ENCODE measurements around the gene ORMDL3. TPM values are rescaled to one million over a fixed set of nuclear protein-coding genes. Genes with fewer than 3 reads are reported as not detected.
A peak's percentile ranks its signal among the peaks of the same experiment; 100 is the strongest.

Gene ORMDL3
- total RNA-seq, 1 experiment from 2014 or later = 58.6 TPM

GRCh38 chr17:39963829-39964228, 36.4 kb upstream of the ORMDL3 start:
- no peak overlapping the region for H2BK120ac ChIP-seq (ENCODE audit: low read depth, low read length, poor library complexity, severe bottlenecking)
- H3K23ac ChIP-seq (ENCODE audit: insufficient read length, low read depth, low read length) = no peak overlapping the region
- H3K4me1 ChIP-seq (ENCODE audit: insufficient read depth, low read length) = peaks cover 2% of the 10 kb centered on the region; the same call in 1 of the 2 replicates
- H3K79me2 ChIP-seq (ENCODE audit: insufficient read depth, low read length) = no peaks in the 10 kb centered on the region
- H4K5ac ChIP-seq (ENCODE audit: insufficient read length, low read depth, low read length) = no peak overlapping the region
- no peak overlapping the region for H3K14ac ChIP-seq (ENCODE audit: insufficient read depth, low read length)
- no peak overlapping the region for H3K4ac ChIP-seq (ENCODE audit: low read depth, low read length)
- Mint-ChIP-seq H3K27ac (peak overlapping the region in 1 of 3 experiments; percentile 31; a peak in 1 of 7 replicates), H3K4me1 (peaks cover 4 to 11% of the 10 kb centered on the region in 2 experiments; a peak in 3 of 4 replicates), H3K4me3 (no peak overlapping the region), H3K36me3 (ENCODE audit: insufficient read depth in 1 of 3, low read depth in 3 of 3) (no peaks in the 10 kb centered on the region), H3K27me3 (ENCODE audit: low read depth) (peaks cover 14% of the 10 kb centered on the region), H3K9me3 (no peaks in the 10 kb centered on the region)
- no peak overlapping the region for H2AFZ ChIP-seq (ENCODE audit: low read length)
- H3K9me3 ChIP-seq (ENCODE audit: control insufficient read depth, low read depth, low read length) = no peaks in the 10 kb centered on the region
- no peak overlapping the region for H3K18ac ChIP-seq (ENCODE audit: insufficient read length, low read depth, low read length)
- no peak overlapping the region for H3K9ac ChIP-seq (ENCODE audit: extremely low read depth, insufficient read length, low read length)
- DNase-seq = no peak
- H3K23me2 ChIP-seq (ENCODE audit: insufficient read length, low read depth, low read length, poor library complexity, severe bottlenecking) = no peaks in the 10 kb centered on the region
- no CpG with 5 or more reads among the region's 6 CpGs for WGBS (ENCODE audit: extremely low coverage, insufficient read length, low lambda C conversion rate)
- no peak overlapping the region for H3K27ac ChIP-seq (ENCODE audit: insufficient read length, low read depth, low read length)
- no peak overlapping the region for H2BK15ac ChIP-seq (ENCODE audit: low read depth, low read length)
- no peak overlapping the region for H2BK5ac ChIP-seq (ENCODE audit: insufficient read length, low read length)
- no peak for TF ChIP-seq CTCF (conservative IDR thresholded peaks at IDR 0.05)
- H3K4me2 ChIP-seq (ENCODE audit: insufficient read depth, insufficient read length, low read length) = no peak overlapping the region
- H2AK5ac ChIP-seq (ENCODE audit: insufficient read length, low read length) = no peak overlapping the region
- H4K91ac ChIP-seq (ENCODE audit: insufficient read length, low read depth, low read length) = no peak overlapping the region
- no peaks in the 10 kb centered on the region; the same call in 1 of the 2 replicates for H3K27me3 ChIP-seq (ENCODE audit: insufficient read depth, low read length)
- no peak overlapping the region for H2BK20ac ChIP-seq (ENCODE audit: low read depth, low read length, poor library complexity, severe bottlenecking)
- no peaks in the 10 kb centered on the region for H3K79me1 ChIP-seq (ENCODE audit: insufficient read depth, low read depth, low read length, poor library complexity, severe bottlenecking)
- no peak overlapping the region for H3K56ac ChIP-seq (ENCODE audit: insufficient read length, low read depth, low read length)
- H4K8ac ChIP-seq (replicated peaks; ENCODE audit: insufficient read length, low read depth, low read length) = no peak overlapping the region
- H3T11ph ChIP-seq (ENCODE audit: low read length) = no peak overlapping the region
- H2BK12ac ChIP-seq (ENCODE audit: insufficient read length, low read depth, low read length) = no peak overlapping the region
- H4K20me1 ChIP-seq (ENCODE audit: control insufficient read depth, insufficient read depth, insufficient read length) = no peaks in the 10 kb centered on the region

All from H9 (cell line).